Hematopoietic multipotent progenitor cell treated with erythropoietin and hydrocortisone succinate and interleukin-3 and kit ligand, for 6 days (in vitro differentiated cells): Measurements from ENCODE around the gene ZBTB22.
"Not testable (repeated sequence)": the region's sequence is repeated elsewhere in the genome, so short reads cannot be mapped to it uniquely, and the experiment has no call there.

Experiments
- DNase-seq: peaks from one replicate; pipeline ENCODE4 v3.0.0-alpha.2; 2015

The ZBTB22 gene

GRCh38 chr6:33277663-33278391, 39.7 kb downstream of the ZBTB22 start:
- DNase-seq: peak; percentile 45

GRCh38 chr6:33276864-33277662, 40.5 kb downstream of the ZBTB22 start, which contains the start of gene B3GALT4:
TSS of gene B3GALT4 (plus strand) at chr6:33277123. CDS start at chr6:33277420, 297 bp downstream.
- DNase-seq: peak; percentile 90

GRCh38 chr6:33276581-33276863, 41.0 kb downstream of the ZBTB22 start:
- peak; percentile 38 for DNase-seq

GRCh38 chr6:33275795-33276580, 41.6 kb downstream of the ZBTB22 start:
- not testable (repeated sequence) for DNase-seq

GRCh38 chr6:33273924-33274902, 43.3 kb downstream of the ZBTB22 start:
- peak; percentile 21 for DNase-seq

- peak; percentile 18 for DNase-seq
Observed at GRCh38 chr6:33273129-33273923, 44.2 kb downstream of the ZBTB22 start.

GRCh38 chr6:33272275-33273128, 45.0 kb downstream of the ZBTB22 start:
- peak; percentile 52 for DNase-seq

GRCh38 chr6:33271468-33272274, 45.9 kb downstream of the ZBTB22 start, which contains the start of the genes RPS18 and VPS52:
TSS of gene RPS18 (plus strand) at chr6:33272075. CDS start at chr6:33272120, 45 bp downstream.
TSS of gene VPS52 (minus strand) at chr6:33271876. CDS start at chr6:33271675, 201 bp downstream.
- DNase-seq: peak; percentile 100

- DNase-seq: peak; percentile 66
Observed at GRCh38 chr6:33271117-33271467, 46.5 kb downstream of the ZBTB22 start.
